ENCODE data around the gene RAB7A. TPM values are rescaled to one million over a fixed set of nuclear protein-coding genes. Genes with fewer than 3 reads are reported as not detected.

Gene RAB7A
- total RNA-seq, 1 experiment from 2014 or later = 71.2 TPM

DNA sequence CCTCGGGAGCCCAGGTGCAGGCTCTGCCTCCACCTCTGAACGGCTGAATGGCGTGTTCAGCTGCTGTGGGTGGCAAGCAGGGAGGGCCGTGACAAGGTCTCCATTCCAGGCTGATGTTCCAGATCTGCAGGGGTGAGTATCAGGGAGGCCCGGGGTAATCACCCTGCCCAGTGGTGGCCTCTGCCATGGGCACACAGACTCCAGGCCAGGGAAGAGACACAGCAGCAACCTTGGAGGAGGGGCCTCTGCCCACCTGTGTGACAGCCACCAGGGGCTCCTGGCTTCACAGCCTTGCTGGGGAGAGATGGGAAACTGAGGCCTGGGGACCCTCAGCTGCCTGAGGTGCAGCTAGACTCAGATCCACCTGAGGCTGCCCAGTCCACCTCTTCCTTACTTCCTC, 127.8 kb downstream of the RAB7A start:
- H4K20me1 ChIP-seq (ENCODE audit: insufficient read depth, low read depth, low read length) = no peaks in the 10 kb centered on the region
- H3K27ac ChIP-seq (ENCODE audit: low read length) = no peak overlapping the region
- DNase-seq = no peak
- no peaks in the 10 kb centered on the region for H3K27me3 ChIP-seq (ENCODE audit: low read length)
- H3K4me2 ChIP-seq (ENCODE audit: low read depth, low read length, poor library complexity, severe bottlenecking) = no peak overlapping the region
- no peaks in the 10 kb centered on the region for H3K9me2 ChIP-seq (replicated peaks; ENCODE audit: insufficient read depth, low read length)
- H3K9ac ChIP-seq (ENCODE audit: low read length) = no peak overlapping the region
- H2AFZ ChIP-seq (ENCODE audit: low read length) = no peak overlapping the region
- H3K36me3 ChIP-seq (ENCODE audit: insufficient read depth, low read length) = no peaks in the 10 kb centered on the region
- peaks cover 19% of the 10 kb centered on the region for H3K9me3 ChIP-seq (ENCODE audit: low read length)
- no peaks in the 10 kb centered on the region for H3K4me1 ChIP-seq (ENCODE audit: low read length)
- no peak overlapping the region for H3K4me3 ChIP-seq (ENCODE audit: low read length)
- no peaks in the 10 kb centered on the region for H3K79me2 ChIP-seq (ENCODE audit: low read length)

DNA sequence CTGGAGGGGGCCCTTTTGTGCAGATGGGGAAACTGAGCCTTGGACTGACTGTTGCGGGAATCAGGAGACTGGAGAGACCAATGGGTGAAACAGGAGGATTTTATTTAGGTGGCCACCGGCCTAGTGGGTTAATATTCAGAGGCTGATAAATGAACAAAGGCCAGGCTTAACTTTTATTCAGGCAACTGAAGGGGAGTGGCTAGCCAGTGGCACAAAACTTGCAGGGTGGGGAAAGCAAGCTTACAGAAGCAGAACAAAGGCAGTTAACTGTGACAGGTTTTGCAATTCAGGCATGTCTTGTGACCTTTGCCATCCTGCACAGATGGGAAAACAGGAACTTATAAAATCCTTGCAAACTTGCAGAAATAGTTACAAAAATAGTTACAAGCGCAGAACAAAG, 128.5 kb downstream of the RAB7A start:
- Histone ChIP-seq H3K79me2 (ENCODE audit: low read length) (no peaks in the 10 kb centered on the region), H3K4me1 (ENCODE audit: low read length) (no peaks in the 10 kb centered on the region), H3K9me3 (ENCODE audit: low read length) (peaks cover 24% of the 10 kb centered on the region), H2AFZ (ENCODE audit: low read length) (no peak overlapping the region), H4K20me1 (ENCODE audit: insufficient read depth, low read depth, low read length) (no peaks in the 10 kb centered on the region), H3K4me3 (ENCODE audit: low read length) (no peak overlapping the region), H3K27ac (ENCODE audit: low read length) (no peak overlapping the region), H3K4me2 (ENCODE audit: low read depth, low read length, poor library complexity, severe bottlenecking) (no peak overlapping the region), H3K36me3 (ENCODE audit: insufficient read depth, low read length) (no peaks in the 10 kb centered on the region), H3K27me3 (ENCODE audit: low read length) (no peaks in the 10 kb centered on the region), H3K9me2 (replicated peaks; ENCODE audit: insufficient read depth, low read length) (no peaks in the 10 kb centered on the region), H3K9ac (ENCODE audit: low read length) (no peak overlapping the region)
- no peak for DNase-seq

GRCh38 chr3:128855569-128855968, 129.6 kb downstream of the RAB7A start:
- Histone ChIP-seq H3K4me1 (ENCODE audit: low read length) (no peaks in the 10 kb centered on the region), H3K79me2 (ENCODE audit: low read length) (no peaks in the 10 kb centered on the region), H3K4me2 (ENCODE audit: low read depth, low read length, poor library complexity, severe bottlenecking) (no peak overlapping the region), H3K9ac (ENCODE audit: low read length) (no peak overlapping the region), H3K27me3 (ENCODE audit: low read length) (no peaks in the 10 kb centered on the region), H2AFZ (ENCODE audit: low read length) (no peak overlapping the region), H3K36me3 (ENCODE audit: insufficient read depth, low read length) (no peaks in the 10 kb centered on the region), H3K4me3 (ENCODE audit: low read length) (no peak overlapping the region), H3K9me3 (ENCODE audit: low read length) (peaks cover 34% of the 10 kb centered on the region), H3K27ac (ENCODE audit: low read length) (no peak overlapping the region), H3K9me2 (replicated peaks; ENCODE audit: insufficient read depth, low read length) (no peaks in the 10 kb centered on the region), H4K20me1 (ENCODE audit: insufficient read depth, low read depth, low read length) (no peaks in the 10 kb centered on the region)
- DNase-seq = no peak

DNA sequence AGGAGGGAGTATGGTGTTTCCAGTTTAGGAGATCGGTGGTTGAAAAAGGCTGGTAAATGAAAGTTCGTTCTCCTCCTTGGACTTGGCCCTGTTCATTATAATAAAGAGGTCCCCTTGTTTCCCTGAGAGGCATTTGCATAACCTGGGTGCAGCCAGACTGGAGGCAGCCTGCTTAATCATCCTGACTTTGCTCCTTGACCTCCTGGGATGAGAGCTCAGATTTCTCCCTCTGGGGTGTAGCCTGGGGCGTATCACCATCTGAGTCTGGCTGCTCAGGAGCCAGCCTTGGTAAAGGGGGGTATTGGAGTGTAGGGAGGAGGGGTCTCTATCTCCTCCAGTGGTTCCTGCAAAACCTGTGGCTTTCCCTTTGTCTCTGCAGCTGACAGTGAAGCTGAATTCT, 132.2 kb downstream of the RAB7A start:
- H4K20me1 ChIP-seq (ENCODE audit: insufficient read depth, low read depth, low read length) = no peaks in the 10 kb centered on the region
- no peak for DNase-seq
- no peak overlapping the region for H3K9ac ChIP-seq (ENCODE audit: low read length)
- no peak overlapping the region for H3K27ac ChIP-seq (ENCODE audit: low read length)
- no peaks in the 10 kb centered on the region for H3K79me2 ChIP-seq (ENCODE audit: low read length)
- peaks cover 35% of the 10 kb centered on the region for H3K9me3 ChIP-seq (ENCODE audit: low read length)
- H3K4me2 ChIP-seq (ENCODE audit: low read depth, low read length, poor library complexity, severe bottlenecking) = no peak overlapping the region
- no peaks in the 10 kb centered on the region for H3K36me3 ChIP-seq (ENCODE audit: insufficient read depth, low read length)
- H3K4me3 ChIP-seq (ENCODE audit: low read length) = no peak overlapping the region
- no peaks in the 10 kb centered on the region for H3K27me3 ChIP-seq (ENCODE audit: low read length)
- no peak overlapping the region for H2AFZ ChIP-seq (ENCODE audit: low read length)
- no peaks in the 10 kb centered on the region for H3K4me1 ChIP-seq (ENCODE audit: low read length)
- no peaks in the 10 kb centered on the region for H3K9me2 ChIP-seq (replicated peaks; ENCODE audit: insufficient read depth, low read length)

DNA sequence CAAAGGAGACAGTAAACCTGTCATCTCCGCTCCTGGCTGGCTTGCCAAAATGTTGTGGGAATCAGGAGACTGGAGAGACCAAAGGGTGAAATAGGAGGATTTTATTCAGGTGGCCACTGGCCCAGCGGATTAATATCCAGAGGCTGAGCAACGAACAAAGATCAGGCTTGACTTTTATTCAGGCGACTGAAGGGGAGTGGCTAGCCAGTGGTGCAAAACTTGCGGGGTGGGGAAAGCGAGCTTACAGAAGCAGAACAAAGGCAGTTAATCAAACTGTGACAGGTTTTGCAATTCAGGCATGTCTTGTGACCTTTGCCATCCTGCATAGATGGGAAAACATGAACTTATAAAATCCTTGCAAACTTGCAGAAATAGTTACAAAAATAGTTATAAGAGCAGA, 133.6 kb downstream of the RAB7A start:
- Histone ChIP-seq H3K4me1 (ENCODE audit: low read length) (no peaks in the 10 kb centered on the region), H4K20me1 (ENCODE audit: insufficient read depth, low read depth, low read length) (no peaks in the 10 kb centered on the region), H3K4me3 (ENCODE audit: low read length) (no peak overlapping the region), H3K4me2 (ENCODE audit: low read depth, low read length, poor library complexity, severe bottlenecking) (no peak overlapping the region), H3K9ac (ENCODE audit: low read length) (no peak overlapping the region), H2AFZ (ENCODE audit: low read length) (no peak overlapping the region), H3K79me2 (ENCODE audit: low read length) (no peaks in the 10 kb centered on the region), H3K9me2 (replicated peaks; ENCODE audit: insufficient read depth, low read length) (no peaks in the 10 kb centered on the region), H3K36me3 (ENCODE audit: insufficient read depth, low read length) (no peaks in the 10 kb centered on the region), H3K27me3 (ENCODE audit: low read length) (no peaks in the 10 kb centered on the region), H3K9me3 (ENCODE audit: low read length) (peaks cover 28% of the 10 kb centered on the region), H3K27ac (ENCODE audit: low read length) (no peak overlapping the region)
- no peak for DNase-seq

DNA sequence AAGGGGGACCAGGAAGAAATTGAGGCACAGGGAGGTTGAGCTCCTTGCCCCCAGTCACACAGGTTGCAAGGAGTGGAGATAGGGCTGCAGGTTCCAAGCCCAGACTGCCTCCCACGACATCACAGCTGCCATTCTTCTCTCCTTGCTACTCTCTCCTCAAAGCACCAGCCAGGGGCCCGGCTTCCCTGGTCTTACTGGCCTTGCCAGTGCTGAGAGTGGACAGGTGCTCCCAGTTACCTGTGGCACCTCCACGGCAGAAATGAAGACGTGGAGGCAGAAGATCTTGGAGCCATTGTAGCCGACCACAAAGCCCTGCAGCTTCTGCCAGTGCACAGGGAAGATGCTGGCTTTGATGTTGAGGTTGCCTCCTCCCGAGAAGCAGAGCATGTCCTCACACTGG, 135.5 kb downstream of the RAB7A start:
- Histone ChIP-seq H3K9me3 (ENCODE audit: low read length) (peaks cover 21% of the 10 kb centered on the region), H3K36me3 (ENCODE audit: insufficient read depth, low read length) (no peaks in the 10 kb centered on the region), H3K9ac (ENCODE audit: low read length) (no peak overlapping the region), H3K4me1 (ENCODE audit: low read length) (no peaks in the 10 kb centered on the region), H3K4me3 (ENCODE audit: low read length) (no peak overlapping the region), H3K79me2 (ENCODE audit: low read length) (no peaks in the 10 kb centered on the region), H2AFZ (ENCODE audit: low read length) (no peak overlapping the region), H4K20me1 (ENCODE audit: insufficient read depth, low read depth, low read length) (no peaks in the 10 kb centered on the region), H3K4me2 (ENCODE audit: low read depth, low read length, poor library complexity, severe bottlenecking) (no peak overlapping the region), H3K27me3 (ENCODE audit: low read length) (no peaks in the 10 kb centered on the region), H3K9me2 (replicated peaks; ENCODE audit: insufficient read depth, low read length) (no peaks in the 10 kb centered on the region), H3K27ac (ENCODE audit: low read length) (no peak overlapping the region)
- DNase-seq = no peak

GRCh38 chr3:128863560-128863959, 137.6 kb downstream of the RAB7A start:
- H3K9me2 ChIP-seq (replicated peaks; ENCODE audit: insufficient read depth, low read length) = no peaks in the 10 kb centered on the region
- no peak overlapping the region for H3K27ac ChIP-seq (ENCODE audit: low read length)
- no peak overlapping the region for H2AFZ ChIP-seq (ENCODE audit: low read length)
- H3K27me3 ChIP-seq (ENCODE audit: low read length) = no peaks in the 10 kb centered on the region
- H3K9ac ChIP-seq (ENCODE audit: low read length) = no peak overlapping the region
- H4K20me1 ChIP-seq (ENCODE audit: insufficient read depth, low read depth, low read length) = no peaks in the 10 kb centered on the region
- H3K79me2 ChIP-seq (ENCODE audit: low read length) = no peaks in the 10 kb centered on the region
- peaks cover 17% of the 10 kb centered on the region for H3K9me3 ChIP-seq (ENCODE audit: low read length)
- no peak overlapping the region for H3K4me2 ChIP-seq (ENCODE audit: low read depth, low read length, poor library complexity, severe bottlenecking)
- no peaks in the 10 kb centered on the region for H3K4me1 ChIP-seq (ENCODE audit: low read length)
- DNase-seq = peak; percentile 53
- H3K4me3 ChIP-seq (ENCODE audit: low read length) = no peak overlapping the region
- no peaks in the 10 kb centered on the region for H3K36me3 ChIP-seq (ENCODE audit: insufficient read depth, low read length)

Small RNA genes within 50 kb of the gene (small RNA-seq; reads per million reads assigned to genes)
- gene RF00399 = 0.12 reads per million

Other genes with a start within 250 kb of the RAB7A start
- gene GATA2, start 233.0 kb upstream of the RAB7A start, total RNA-seq (2014; rRNA removed; shearing (Covaris generic); ENCODE audit: low replicate concordance) = not detected in 2 replicates
- 164 and 176 TPM in 2 replicates for gene RPN1, start 75.4 kb upstream of the RAB7A start, total RNA-seq (2014; rRNA removed; shearing (Covaris generic); ENCODE audit: low replicate concordance)
- gene ACAD9, start 153.4 kb downstream of the RAB7A start, total RNA-seq (2014; rRNA removed; shearing (Covaris generic); ENCODE audit: low replicate concordance) = 27.5 and 33.8 TPM in 2 replicates